ENCODE results near the gene TXLNB.

DNA sequence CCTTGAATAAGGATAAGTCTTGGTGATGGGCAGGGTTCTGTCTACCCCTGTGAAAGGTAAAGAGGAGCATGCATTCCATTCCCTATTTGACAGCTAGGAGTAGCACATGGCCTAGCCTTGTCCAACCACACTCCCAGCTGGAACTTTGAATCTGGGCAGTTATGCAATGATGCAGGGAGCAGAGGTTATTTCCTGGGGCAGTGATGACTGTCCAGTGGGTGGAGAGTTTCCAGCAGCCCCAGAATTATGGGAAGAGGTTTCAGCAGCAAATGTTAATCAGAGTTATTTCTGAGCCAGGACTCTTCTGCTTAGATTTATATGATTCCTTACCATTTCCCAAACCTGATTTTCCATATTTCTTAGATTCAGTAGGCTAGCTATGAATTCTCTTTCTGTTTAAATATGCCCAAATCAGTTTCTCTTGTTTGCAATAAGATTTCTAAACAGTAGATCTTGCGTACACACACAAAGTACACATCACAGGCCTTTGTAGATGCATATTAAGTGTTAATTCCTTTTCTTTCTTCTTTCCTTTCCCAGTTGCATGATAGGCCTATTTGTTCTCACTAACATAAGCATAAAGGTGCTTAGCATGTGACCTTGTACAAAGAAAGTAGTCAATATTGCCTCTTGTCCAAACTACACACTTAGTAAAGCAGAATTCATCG, 17.3 kb upstream of the TXLNB start:
- TF ChIP-seq, protein P1, sequence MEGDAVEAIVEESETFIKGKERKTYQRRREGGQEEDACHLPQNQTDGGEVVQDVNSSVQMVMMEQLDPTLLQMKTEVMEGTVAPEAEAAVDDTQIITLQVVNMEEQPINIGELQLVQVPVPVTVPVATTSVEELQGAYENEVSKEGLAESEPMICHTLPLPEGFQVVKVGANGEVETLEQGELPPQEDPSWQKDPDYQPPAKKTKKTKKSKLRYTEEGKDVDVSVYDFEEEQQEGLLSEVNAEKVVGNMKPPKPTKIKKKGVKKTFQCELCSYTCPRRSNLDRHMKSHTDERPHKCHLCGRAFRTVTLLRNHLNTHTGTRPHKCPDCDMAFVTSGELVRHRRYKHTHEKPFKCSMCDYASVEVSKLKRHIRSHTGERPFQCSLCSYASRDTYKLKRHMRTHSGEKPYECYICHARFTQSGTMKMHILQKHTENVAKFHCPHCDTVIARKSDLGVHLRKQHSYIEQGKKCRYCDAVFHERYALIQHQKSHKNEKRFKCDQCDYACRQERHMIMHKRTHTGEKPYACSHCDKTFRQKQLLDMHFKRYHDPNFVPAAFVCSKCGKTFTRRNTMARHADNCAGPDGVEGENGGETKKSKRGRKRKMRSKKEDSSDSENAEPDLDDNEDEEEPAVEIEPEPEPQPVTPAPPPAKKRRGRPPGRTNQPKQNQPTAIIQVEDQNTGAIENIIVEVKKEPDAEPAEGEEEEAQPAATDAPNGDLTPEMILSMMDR (IDR thresholded peaks at IDR 0.05) = no peak
- TF ChIP-seq EZH2 (IDR thresholded peaks at IDR 0.05; ENCODE audit: borderline replicate concordance, insufficient read depth, low read depth, low read length, poor library complexity, severe bottlenecking) = no peak

Data from B cell (primary cell).